ENCODE results near the gene CCNB3.
"Not testable (repeated sequence)": the region's sequence is repeated elsewhere in the genome, so short reads cannot be mapped to it uniquely, and the experiment has no call there.

DNA sequence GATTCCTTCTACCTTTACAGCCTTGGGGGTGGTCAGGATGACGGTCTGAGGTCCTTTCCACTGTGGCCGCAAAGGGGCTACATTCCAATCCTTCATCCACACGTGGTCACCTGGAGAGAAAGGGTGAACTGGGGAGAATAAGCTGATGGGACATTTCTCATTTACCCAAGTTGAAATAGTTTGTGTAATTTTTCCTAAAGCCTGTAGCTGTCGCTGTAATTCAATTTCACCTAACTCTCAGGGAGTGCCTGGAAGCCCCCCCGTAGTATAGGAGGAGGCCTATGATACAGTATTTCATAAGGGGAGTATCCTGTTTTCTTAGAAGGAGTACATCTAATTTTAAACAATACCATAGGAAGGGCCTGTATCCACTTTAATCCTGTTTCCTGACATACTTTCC is 128.1 kb downstream of the CCNB3 start:
- TF ChIP-seq, protein P1, sequence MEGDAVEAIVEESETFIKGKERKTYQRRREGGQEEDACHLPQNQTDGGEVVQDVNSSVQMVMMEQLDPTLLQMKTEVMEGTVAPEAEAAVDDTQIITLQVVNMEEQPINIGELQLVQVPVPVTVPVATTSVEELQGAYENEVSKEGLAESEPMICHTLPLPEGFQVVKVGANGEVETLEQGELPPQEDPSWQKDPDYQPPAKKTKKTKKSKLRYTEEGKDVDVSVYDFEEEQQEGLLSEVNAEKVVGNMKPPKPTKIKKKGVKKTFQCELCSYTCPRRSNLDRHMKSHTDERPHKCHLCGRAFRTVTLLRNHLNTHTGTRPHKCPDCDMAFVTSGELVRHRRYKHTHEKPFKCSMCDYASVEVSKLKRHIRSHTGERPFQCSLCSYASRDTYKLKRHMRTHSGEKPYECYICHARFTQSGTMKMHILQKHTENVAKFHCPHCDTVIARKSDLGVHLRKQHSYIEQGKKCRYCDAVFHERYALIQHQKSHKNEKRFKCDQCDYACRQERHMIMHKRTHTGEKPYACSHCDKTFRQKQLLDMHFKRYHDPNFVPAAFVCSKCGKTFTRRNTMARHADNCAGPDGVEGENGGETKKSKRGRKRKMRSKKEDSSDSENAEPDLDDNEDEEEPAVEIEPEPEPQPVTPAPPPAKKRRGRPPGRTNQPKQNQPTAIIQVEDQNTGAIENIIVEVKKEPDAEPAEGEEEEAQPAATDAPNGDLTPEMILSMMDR (IDR thresholded peaks at IDR 0.05; ENCODE audit: insufficient read depth, low read length, poor library complexity, severe bottlenecking): not testable (repeated sequence)
- not testable (repeated sequence) for TF ChIP-seq EZH2phosphoT487 (conservative IDR thresholded peaks at IDR 0.05; ENCODE audit: low read length)

All from SU-DHL-6 (cell line).